GM23248 (cell line): ENCODE measurements around the gene ACLY. TPM values are rescaled to one million over a fixed set of nuclear protein-coding genes. Genes with fewer than 3 reads are reported as not detected.
A peak's percentile ranks its signal among the peaks of the same experiment; 100 is the strongest.
"Not testable (repeated sequence)": the region's sequence is repeated elsewhere in the genome, so short reads cannot be mapped to it uniquely, and the experiment has no call there.

Experiments used
- DNase-seq: peaks from one replicate; pipeline ENCODE4 v3.0.0-alpha.2; 2015
- H2AFZ ChIP-seq: fragments of 200-600 bp; sonication (generic); 2 replicates; pipeline ENCODE4 v1.6.1; 2016; ENCODE audit warnings: antibody characterized with exemption
- H3F3A ChIP-seq: fragments of 200-600 bp; sonication (generic); 2 replicates; pipeline ENCODE4 v1.6.1; 2016; ENCODE audit warnings: mild to moderate bottlenecking, antibody characterized with exemption, mixed run types; ENCODE audit not compliant: insufficient read depth
- H3K27ac ChIP-seq: fragments of 200-600 bp; sonication (generic); 2 replicates; pipeline ENCODE4 v1.5.1; 2016; ENCODE audit warnings: mild to moderate bottlenecking
- H3K27me3 ChIP-seq: fragments of 200-600 bp; sonication (generic); replicated peaks from 2 replicates; pipeline ENCODE4 v1.6.1; 2016; ENCODE audit warnings: mild to moderate bottlenecking; ENCODE audit not compliant: insufficient read depth
- H3K36me3 ChIP-seq: fragments of 200-600 bp; sonication (generic); 2 replicates; pipeline ENCODE4 v1.6.1; 2016; ENCODE audit warnings: low read depth, mild to moderate bottlenecking
- H3K4me1 ChIP-seq: fragments of 200-600 bp; sonication (generic); 2 replicates; pipeline ENCODE4 v1.6.1; 2016; ENCODE audit warnings: mild to moderate bottlenecking; ENCODE audit not compliant: insufficient read depth
- H3K4me2 ChIP-seq: fragments of 200-600 bp; sonication (generic); one replicate; pipeline ENCODE4 v1.6.1; 2016; ENCODE audit warnings: mild to moderate bottlenecking; ENCODE audit not compliant: unreplicated experiment
- H3K4me3 ChIP-seq: fragments of 200-600 bp; sonication (generic); 2 replicates; pipeline ENCODE4 v1.5.1; 2016; ENCODE audit warnings: mild to moderate bottlenecking
- H3K79me2 ChIP-seq: fragments of 200-600 bp; sonication (generic); 2 replicates; pipeline ENCODE4 v1.6.1; 2016; ENCODE audit warnings: mild to moderate bottlenecking; ENCODE audit not compliant: insufficient read depth
- H3K9ac ChIP-seq: fragments of 200-600 bp; sonication (generic); 2 replicates; pipeline ENCODE4 v1.6.1; 2016; ENCODE audit warnings: mild to moderate bottlenecking
- H3K9me2 ChIP-seq: fragments of 200-600 bp; sonication (generic); 2 replicates; pipeline ENCODE4 v1.6.1; 2016; ENCODE audit warnings: mixed run types, mild to moderate bottlenecking, moderate library complexity; ENCODE audit not compliant: insufficient read depth
- H3K9me3 ChIP-seq: fragments of 200-600 bp; sonication (generic); one replicate; pipeline ENCODE4 v1.6.1; 2017; ENCODE audit warnings: low read depth
- H4K20me1 ChIP-seq: fragments of 200-600 bp; sonication (generic); 2 replicates; pipeline ENCODE4 v1.6.0; 2016; ENCODE audit not compliant: insufficient read depth
- EZH2 ChIP-seq: fragments of 200-600 bp; sonication (generic); IDR thresholded peaks from 2 replicates; pipeline ENCODE4 v1.6.1; 2018; ENCODE audit warnings: antibody characterized with exemption, mild to moderate bottlenecking; ENCODE audit not compliant: insufficient read depth, poor library complexity, severe bottlenecking
- EZH2phosphoT487 ChIP-seq: fragments of 200-600 bp; sonication (generic); IDR thresholded peaks from 2 replicates; pipeline ENCODE4 v1.6.1; 2018; ENCODE audit warnings: antibody characterized with exemption, moderate library complexity, mild to moderate bottlenecking, low read depth; ENCODE audit not compliant: insufficient read depth
- WGBS, 2 experiments: methylation state at CpG; one replicate each; pipeline ENCODE4 v1.1.6; 2015 to 2017; ENCODE audit warnings: low lambda C conversion rate in 2 of 2, low coverage in 1 of 2; ENCODE audit errors: missing lambda C conversion rate in 2 of 2; 5-methylcytosine and 5-hydroxymethylcytosine counted together
- in situ Hi-C: fragments of 300-500 bp; cut with MboI; formaldehyde crosslinking; loops from 2 replicates; pipeline ENCODE4 v1.15.0; 2020
- polyA plus RNA-seq: library from polyadenylated mRNA; unstranded; fragments of >200 nt; fragmentation: Nextera tagmentation; extraction: Ambion mirVana; gene quantifications from 2 replicates; pipeline ENCODE4 v1.2.1, GENCODE V29; 2016
- total RNA-seq: library from RNA; depleted of rRNA; stranded (reverse); fragments of >200 nt; shearing (Covaris generic); gene quantifications from 2 replicates; pipeline ENCODE4 v1.2.3, GENCODE V29; 2014

The ACLY gene
- total and polyA plus RNA-seq, 2 experiments from 2014 or later: 101 to 144 TPM

GRCh38 chr17:41837761-41838538, 80.8 kb downstream of the ACLY start, which contains the start of gene KLHL10:
KLHL10 (plus strand) TSS chr17:41837825; CDS start chr17:41837933, 108 bp downstream.
- no peak for TF ChIP-seq EZH2
- no peak for TF ChIP-seq EZH2phosphoT487
- H2AFZ ChIP-seq: peak within 1 kb of the TSS; percentile 93
- 0 out of 2 replicates have a peak, but pooled peaks cover 5% of the 10 kb centered on the region for H3K4me1 ChIP-seq
- peak within 1 kb of the TSS; percentile 82 for H3K9ac ChIP-seq
- H3K36me3 ChIP-seq: no peaks in the 10 kb centered on the region; the same call in 1 of the 2 replicates
- 92% methylated on average over 15 of the region's 15 CpGs for WGBS, 2 experiments
- no peaks in the 10 kb centered on the region for H3K9me3 ChIP-seq
- H3K27ac ChIP-seq: no peak within 1 kb of the TSS
- peaks cover 16% of the 10 kb centered on the region for H3K79me2 ChIP-seq
- no peaks in the 10 kb centered on the region for H3K9me2 ChIP-seq
- no peaks in the 10 kb centered on the region for H3F3A ChIP-seq
- H3K4me3 ChIP-seq: peak within 1 kb of the TSS; percentile 80
- H4K20me1 ChIP-seq: no peaks in the 10 kb centered on the region
- H3K27me3 ChIP-seq: no peaks in the 10 kb centered on the region
- in situ Hi-C loops: no loop called here
- peak within 1 kb of the TSS; percentile 81 for H3K4me2 ChIP-seq
- DNase-seq: no peak

- DNase-seq: peak; percentile 38
- no peak for TF ChIP-seq EZH2phosphoT487
- no peak for TF ChIP-seq EZH2
- Histone ChIP-seq H3K9ac (peak overlapping the region; percentile 82), H3K9me2 (no peaks in the 10 kb centered on the region), H3K36me3 (no peaks in the 10 kb centered on the region; the same call in 1 of the 2 replicates), H3F3A (no peaks in the 10 kb centered on the region), H3K4me3 (peak overlapping the region; percentile 80), H3K9me3 (no peaks in the 10 kb centered on the region), H3K79me2 (peaks cover 16% of the 10 kb centered on the region), H4K20me1 (no peaks in the 10 kb centered on the region), H3K4me1 (0 out of 2 replicates have a peak, but pooled peaks cover 5% of the 10 kb centered on the region), H2AFZ (peak overlapping the region; percentile 93), H3K4me2 (peak overlapping the region; percentile 81), H3K27me3 (no peaks in the 10 kb centered on the region), H3K27ac (no peak overlapping the region)
- WGBS, 2 experiments: 34 to 39% methylated on average over 21 of the region's 21 CpGs
- in situ Hi-C loops: no loop called here
These were observed 82.1 kb downstream of the ACLY start for GRCh38 chr17:41836550-41837196.

GRCh38 chr17:41835800-41836549, 82.8 kb downstream of the ACLY start, which contains the start of gene NT5C3B:
NT5C3B (minus strand) TSS chr17:41836232; CDS start chr17:41836193, 39 bp downstream.
- TF ChIP-seq EZH2: no peak
- TF ChIP-seq EZH2phosphoT487: no peak

GRCh38 chr17:41835214-41835799, 83.4 kb downstream of the ACLY start:
- Histone ChIP-seq H3K27me3 (no peaks in the 10 kb centered on the region), H3K4me1 (0 out of 2 replicates have a peak, but pooled peaks cover 5% of the 10 kb centered on the region), H3K9ac (peak overlapping the region; percentile 82), H2AFZ (peak overlapping the region; percentile 93), H3K9me2 (no peaks in the 10 kb centered on the region), H3K79me2 (peaks cover 16% of the 10 kb centered on the region), H4K20me1 (no peaks in the 10 kb centered on the region), H3F3A (no peaks in the 10 kb centered on the region), H3K27ac (no peak overlapping the region), H3K4me2 (peak overlapping the region; percentile 82), H3K36me3 (no peaks in the 10 kb centered on the region; the same call in 1 of the 2 replicates), H3K4me3 (peak overlapping the region; percentile 80), H3K9me3 (no peaks in the 10 kb centered on the region)
- WGBS, 2 experiments: 15 to 19% methylated on average over 13 of the region's 13 CpGs
- TF ChIP-seq EZH2 (no peak), EZH2phosphoT487 (no peak)
- in situ Hi-C loops: no loop called here
- DNase-seq: peak; percentile 39

More at GRCh38 chr17:41835800-41836549, 82.8 kb downstream of the ACLY start, which contains the start of gene NT5C3B:
- 1% methylated on average over 59 to 72 of the region's 72 CpGs for WGBS, 2 experiments
- peak; percentile 68 for DNase-seq
- Histone ChIP-seq H3K4me3 (peak within 1 kb of the TSS; percentile 80), H3K9me3 (no peaks in the 10 kb centered on the region), H3K79me2 (peaks cover 16% of the 10 kb centered on the region), H3K36me3 (no peaks in the 10 kb centered on the region; the same call in 1 of the 2 replicates), H2AFZ (peak within 1 kb of the TSS; percentile 93), H3F3A (no peaks in the 10 kb centered on the region), H3K4me1 (0 out of 2 replicates have a peak, but pooled peaks cover 5% of the 10 kb centered on the region), H3K9ac (peak within 1 kb of the TSS; percentile 82), H3K27ac (no peak within 1 kb of the TSS), H3K27me3 (no peaks in the 10 kb centered on the region), H3K9me2 (no peaks in the 10 kb centered on the region), H4K20me1 (no peaks in the 10 kb centered on the region), H3K4me2 (peak within 1 kb of the TSS; percentile 82)
- in situ Hi-C loops: no loop called here

GRCh38 chr17:41829961-41830360, 88.8 kb downstream of the ACLY start:
- H3K79me2 ChIP-seq, H3K4me3 ChIP-seq, H3K4me1 ChIP-seq, H3K9me2 ChIP-seq, H3K9ac ChIP-seq, DNase-seq, H3K27ac ChIP-seq, in situ Hi-C loops, H4K20me1 ChIP-seq, H3K4me2 ChIP-seq, H3F3A ChIP-seq, H3K9me3 ChIP-seq, H3K36me3 ChIP-seq, H2AFZ ChIP-seq, H3K27me3 ChIP-seq: not testable (repeated sequence)
- WGBS, 2 experiments: 88% methylated on average over 10 of the region's 10 CpGs
